ENCODE measurements around the gene TMEM232. TPM values are rescaled to one million over a fixed set of nuclear protein-coding genes. Genes with fewer than 3 reads are reported as not detected.

Gene TMEM232
- total and polyA plus RNA-seq, 9 of the 15 experiments (the other 6 are each of a cell fraction or from before 2014, with no cell fraction given) = 0.09 to 2.2 (median 0.41) TPM

DNA sequence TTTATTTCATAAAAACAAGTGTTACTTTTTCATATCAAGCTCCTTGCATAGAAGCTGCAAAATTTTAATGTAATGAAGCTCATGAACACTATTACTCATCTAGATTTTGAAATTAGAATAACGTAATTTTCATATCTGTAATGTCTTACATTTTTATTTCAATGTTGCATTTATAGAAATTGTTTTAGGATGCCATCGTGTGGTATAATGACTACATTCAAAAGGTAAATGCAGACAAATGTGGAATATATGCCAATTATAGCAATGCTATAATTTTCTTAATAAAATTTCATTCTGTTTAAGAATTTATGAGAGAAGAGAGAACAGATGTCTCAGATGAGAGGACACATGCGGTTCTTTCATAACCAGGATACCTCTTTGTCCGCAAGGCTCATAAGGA lies 230.2 kb downstream of the TMEM232 start (continued):
- TF ChIP-seq, protein P1, sequence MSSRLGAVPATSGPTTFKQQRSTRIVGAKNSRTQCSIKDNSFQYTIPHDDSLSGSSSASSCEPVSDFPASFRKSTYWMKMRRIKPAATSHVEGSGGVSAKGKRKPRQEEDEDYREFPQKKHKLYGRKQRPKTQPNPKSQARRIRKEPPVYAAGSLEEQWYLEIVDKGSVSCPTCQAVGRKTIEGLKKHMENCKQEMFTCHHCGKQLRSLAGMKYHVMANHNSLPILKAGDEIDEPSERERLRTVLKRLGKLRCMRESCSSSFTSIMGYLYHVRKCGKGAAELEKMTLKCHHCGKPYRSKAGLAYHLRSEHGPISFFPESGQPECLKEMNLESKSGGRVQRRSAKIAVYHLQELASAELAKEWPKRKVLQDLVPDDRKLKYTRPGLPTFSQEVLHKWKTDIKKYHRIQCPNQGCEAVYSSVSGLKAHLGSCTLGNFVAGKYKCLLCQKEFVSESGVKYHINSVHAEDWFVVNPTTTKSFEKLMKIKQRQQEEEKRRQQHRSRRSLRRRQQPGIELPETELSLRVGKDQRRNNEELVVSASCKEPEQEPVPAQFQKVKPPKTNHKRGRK (tag; IDR thresholded peaks at IDR 0.05) = no peak
- TF ChIP-seq, protein P2, sequence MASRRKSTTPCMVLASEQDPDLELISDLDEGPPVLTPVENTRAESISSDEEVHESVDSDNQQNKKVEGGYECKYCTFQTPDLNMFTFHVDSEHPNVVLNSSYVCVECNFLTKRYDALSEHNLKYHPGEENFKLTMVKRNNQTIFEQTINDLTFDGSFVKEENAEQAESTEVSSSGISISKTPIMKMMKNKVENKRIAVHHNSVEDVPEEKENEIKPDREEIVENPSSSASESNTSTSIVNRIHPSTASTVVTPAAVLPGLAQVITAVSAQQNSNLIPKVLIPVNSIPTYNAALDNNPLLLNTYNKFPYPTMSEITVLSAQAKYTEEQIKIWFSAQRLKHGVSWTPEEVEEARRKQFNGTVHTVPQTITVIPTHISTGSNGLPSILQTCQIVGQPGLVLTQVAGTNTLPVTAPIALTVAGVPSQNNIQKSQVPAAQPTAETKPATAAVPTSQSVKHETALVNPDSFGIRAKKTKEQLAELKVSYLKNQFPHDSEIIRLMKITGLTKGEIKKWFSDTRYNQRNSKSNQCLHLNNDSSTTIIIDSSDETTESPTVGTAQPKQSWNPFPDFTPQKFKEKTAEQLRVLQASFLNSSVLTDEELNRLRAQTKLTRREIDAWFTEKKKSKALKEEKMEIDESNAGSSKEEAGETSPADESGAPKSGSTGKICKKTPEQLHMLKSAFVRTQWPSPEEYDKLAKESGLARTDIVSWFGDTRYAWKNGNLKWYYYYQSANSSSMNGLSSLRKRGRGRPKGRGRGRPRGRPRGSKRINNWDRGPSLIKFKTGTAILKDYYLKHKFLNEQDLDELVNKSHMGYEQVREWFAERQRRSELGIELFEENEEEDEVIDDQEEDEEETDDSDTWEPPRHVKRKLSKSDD (conservative IDR thresholded peaks at IDR 0.05; ENCODE audit: low read length) = no peak
- TF ChIP-seq ZNF175 (CRISPR knock-in tag; IDR thresholded peaks at IDR 0.05; ENCODE audit: low read depth) (no peak), FOXP1 (CRISPR knock-in tag; IDR thresholded peaks at IDR 0.05) (no peak), MYC (IDR thresholded peaks at IDR 0.05; ENCODE audit: low read depth, low read length) (no peak), MYC (CRISPR knock-in tag; IDR thresholded peaks at IDR 0.05; ENCODE audit: borderline replicate concordance, low read depth) (no peak), YY1 (IDR thresholded peaks at IDR 0.05; ENCODE audit: borderline replicate concordance in 1 of 3, control insufficient read depth in 1 of 3, extremely low read depth in 1 of 3, insufficient read depth in 3 of 3, insufficient read length in 1 of 3, insufficient replicate concordance in 2 of 3, low read depth in 1 of 3, low read length in 2 of 3) (no peak), ZKSCAN8 (CRISPR knock-in tag; IDR thresholded peaks at IDR 0.05) (no peak)
- TF ChIP-seq, protein P3, sequence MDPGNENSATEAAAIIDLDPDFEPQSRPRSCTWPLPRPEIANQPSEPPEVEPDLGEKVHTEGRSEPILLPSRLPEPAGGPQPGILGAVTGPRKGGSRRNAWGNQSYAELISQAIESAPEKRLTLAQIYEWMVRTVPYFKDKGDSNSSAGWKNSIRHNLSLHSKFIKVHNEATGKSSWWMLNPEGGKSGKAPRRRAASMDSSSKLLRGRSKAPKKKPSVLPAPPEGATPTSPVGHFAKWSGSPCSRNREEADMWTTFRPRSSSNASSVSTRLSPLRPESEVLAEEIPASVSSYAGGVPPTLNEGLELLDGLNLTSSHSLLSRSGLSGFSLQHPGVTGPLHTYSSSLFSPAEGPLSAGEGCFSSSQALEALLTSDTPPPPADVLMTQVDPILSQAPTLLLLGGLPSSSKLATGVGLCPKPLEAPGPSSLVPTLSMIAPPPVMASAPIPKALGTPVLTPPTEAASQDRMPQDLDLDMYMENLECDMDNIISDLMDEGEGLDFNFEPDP (CRISPR knock-in tag; IDR thresholded peaks at IDR 0.05) = no peak
